GM06990 (cell line): ENCODE results near the gene EYS.

Experiments
- DNase-seq: peaks from one replicate; pipeline ENCODE4 v3.0.0-alpha.2; 2011; ENCODE audit not compliant: insufficient read length; ENCODE audit errors: extremely low read depth
- H3K27me3 ChIP-seq: replicated peaks from 2 replicates; pipeline ENCODE4 v1.6.0; 2011; ENCODE audit warnings: low read length; ENCODE audit not compliant: control insufficient read depth, insufficient read depth
- H3K36me3 ChIP-seq: 2 replicates; pipeline ENCODE4 v1.5.1; 2011; ENCODE audit warnings: low read length; ENCODE audit not compliant: control insufficient read depth, insufficient read depth
- H3K4me3 ChIP-seq: replicated peaks from 2 replicates; pipeline ENCODE4 v1.5.1; 2011; ENCODE audit warnings: low read depth, mild to moderate bottlenecking, control low read depth, low read length
- TF ChIP-seq, protein P1 (sequence below): IDR thresholded peaks from 2 replicates; pipeline ENCODE4 v1.5.1; 2011; ENCODE audit warnings: low read length, control low read depth, mild to moderate bottlenecking, inconsistent platforms; ENCODE audit not compliant: insufficient read depth, poor library complexity, severe bottlenecking

EYS gene

GRCh38 chr6:64948261-64948660, 758.8 kb downstream of the EYS start:
- no peak for DNase-seq
- TF ChIP-seq, protein P1, sequence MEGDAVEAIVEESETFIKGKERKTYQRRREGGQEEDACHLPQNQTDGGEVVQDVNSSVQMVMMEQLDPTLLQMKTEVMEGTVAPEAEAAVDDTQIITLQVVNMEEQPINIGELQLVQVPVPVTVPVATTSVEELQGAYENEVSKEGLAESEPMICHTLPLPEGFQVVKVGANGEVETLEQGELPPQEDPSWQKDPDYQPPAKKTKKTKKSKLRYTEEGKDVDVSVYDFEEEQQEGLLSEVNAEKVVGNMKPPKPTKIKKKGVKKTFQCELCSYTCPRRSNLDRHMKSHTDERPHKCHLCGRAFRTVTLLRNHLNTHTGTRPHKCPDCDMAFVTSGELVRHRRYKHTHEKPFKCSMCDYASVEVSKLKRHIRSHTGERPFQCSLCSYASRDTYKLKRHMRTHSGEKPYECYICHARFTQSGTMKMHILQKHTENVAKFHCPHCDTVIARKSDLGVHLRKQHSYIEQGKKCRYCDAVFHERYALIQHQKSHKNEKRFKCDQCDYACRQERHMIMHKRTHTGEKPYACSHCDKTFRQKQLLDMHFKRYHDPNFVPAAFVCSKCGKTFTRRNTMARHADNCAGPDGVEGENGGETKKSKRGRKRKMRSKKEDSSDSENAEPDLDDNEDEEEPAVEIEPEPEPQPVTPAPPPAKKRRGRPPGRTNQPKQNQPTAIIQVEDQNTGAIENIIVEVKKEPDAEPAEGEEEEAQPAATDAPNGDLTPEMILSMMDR: no peak
- Histone ChIP-seq H3K4me3 (no peak overlapping the region), H3K27me3 (no peaks in the 10 kb centered on the region), H3K36me3 (no peaks in the 10 kb centered on the region)

GRCh38 chr6:64945450-64945849, 761.6 kb downstream of the EYS start:
- Histone ChIP-seq H3K4me3 (no peak overlapping the region), H3K36me3 (no peaks in the 10 kb centered on the region), H3K27me3 (no peaks in the 10 kb centered on the region)
- TF ChIP-seq, protein P1: no peak
- no peak for DNase-seq

GRCh38 chr6:64932486-64932885, 774.5 kb downstream of the EYS start:
- Histone ChIP-seq H3K4me3 (no peak overlapping the region), H3K27me3 (no peaks in the 10 kb centered on the region), H3K36me3 (no peaks in the 10 kb centered on the region)
- no peak for DNase-seq
- TF ChIP-seq, protein P1: no peak

DNA sequence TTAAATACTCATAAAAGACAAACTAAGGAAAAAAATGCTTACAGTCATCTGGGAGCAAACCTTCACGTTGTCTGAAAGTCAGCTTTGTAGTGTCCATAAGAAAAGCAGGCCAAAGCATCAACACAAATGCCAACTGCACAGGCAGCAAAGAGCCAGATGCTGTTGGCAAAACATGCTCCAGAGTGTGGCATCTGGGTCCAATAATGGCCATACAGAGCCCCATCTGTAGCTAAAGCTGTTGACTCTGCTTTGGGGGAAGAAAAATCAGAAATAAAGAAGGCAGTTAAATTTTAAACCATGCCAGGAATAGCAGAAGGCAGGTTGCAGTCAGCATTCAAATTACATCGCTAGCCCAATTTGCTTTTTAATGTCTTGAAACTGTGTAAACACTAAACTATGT, 776.3 kb downstream of the EYS start:
- Histone ChIP-seq H3K4me3 (no peak overlapping the region), H3K36me3 (no peaks in the 10 kb centered on the region), H3K27me3 (no peaks in the 10 kb centered on the region)
- TF ChIP-seq, protein P1: no peak
- no peak for DNase-seq

- DNase-seq: no peak
- Histone ChIP-seq H3K4me3 (no peak overlapping the region), H3K27me3 (no peaks in the 10 kb centered on the region), H3K36me3 (no peaks in the 10 kb centered on the region)
- TF ChIP-seq, protein P1: no peak
Measured at GRCh38 chr6:64926051-64926450, 781.0 kb downstream of the EYS start.

DNA sequence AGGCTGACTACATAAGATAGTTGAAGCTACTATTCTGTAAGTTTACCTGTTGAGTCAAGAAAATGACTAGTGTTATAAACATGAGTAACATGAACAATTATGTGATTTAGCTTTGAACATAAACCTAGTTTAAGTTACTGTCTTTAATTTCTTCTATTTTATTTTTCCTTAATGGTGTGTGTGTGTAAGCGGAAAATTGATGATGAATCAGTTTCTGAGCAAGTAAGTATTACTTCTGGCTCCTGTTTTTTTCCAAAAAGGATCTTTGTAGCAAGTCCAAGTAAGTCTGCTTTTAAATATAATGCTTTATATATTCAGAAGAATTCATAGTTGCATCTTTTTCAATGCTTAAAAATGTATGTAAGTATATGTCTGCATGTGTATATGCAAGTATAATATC, 786.8 kb downstream of the EYS start:
- Histone ChIP-seq H3K36me3 (no peaks in the 10 kb centered on the region), H3K4me3 (no peak overlapping the region), H3K27me3 (no peaks in the 10 kb centered on the region)
- DNase-seq: no peak
- TF ChIP-seq, protein P1: no peak
